Measurements from ENCODE around the gene TMEM42.

TMEM42 gene

DNA sequence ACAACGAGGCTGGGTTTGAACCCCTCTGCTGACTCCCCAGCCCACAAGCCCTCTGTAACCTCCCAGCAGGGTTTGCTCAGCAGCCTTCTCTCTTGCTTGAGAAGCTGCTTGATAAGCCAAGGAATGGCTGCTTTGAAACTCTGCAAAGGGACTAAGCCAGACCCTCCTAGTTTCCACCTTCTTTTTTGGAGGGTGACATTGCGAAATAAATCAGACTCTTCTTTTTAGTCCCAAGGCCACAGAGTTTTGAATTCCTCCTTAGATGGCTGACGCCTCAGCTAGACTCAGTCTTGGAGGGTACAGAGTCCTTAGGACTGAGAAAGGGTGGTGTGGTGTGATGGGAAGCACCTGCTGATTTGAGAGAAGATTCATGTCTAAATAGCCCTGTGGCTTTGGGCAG lies 13.9 kb downstream of the TMEM42 start:
- no peak for DNase-seq

DNA sequence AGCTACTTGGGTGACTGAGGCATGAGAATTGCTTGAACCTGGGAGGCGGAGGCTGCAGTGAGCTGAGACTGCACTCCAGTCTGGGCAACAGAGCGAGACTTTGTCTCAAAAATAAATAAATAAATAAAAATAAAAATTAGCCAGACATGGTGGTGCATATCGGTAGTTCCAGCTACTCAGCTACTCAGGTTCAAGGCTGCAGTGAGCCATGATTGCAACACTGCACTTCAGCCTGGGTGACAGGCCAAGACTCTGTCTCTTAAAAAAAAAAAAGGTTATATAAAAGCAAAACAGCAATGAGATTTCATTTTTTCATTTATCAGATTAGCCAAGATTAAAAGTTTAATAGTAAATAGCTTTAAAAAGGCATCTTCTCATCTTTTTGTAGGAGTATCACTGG lies 15.6 kb downstream of the TMEM42 start:
- DNase-seq = no peak

DNA sequence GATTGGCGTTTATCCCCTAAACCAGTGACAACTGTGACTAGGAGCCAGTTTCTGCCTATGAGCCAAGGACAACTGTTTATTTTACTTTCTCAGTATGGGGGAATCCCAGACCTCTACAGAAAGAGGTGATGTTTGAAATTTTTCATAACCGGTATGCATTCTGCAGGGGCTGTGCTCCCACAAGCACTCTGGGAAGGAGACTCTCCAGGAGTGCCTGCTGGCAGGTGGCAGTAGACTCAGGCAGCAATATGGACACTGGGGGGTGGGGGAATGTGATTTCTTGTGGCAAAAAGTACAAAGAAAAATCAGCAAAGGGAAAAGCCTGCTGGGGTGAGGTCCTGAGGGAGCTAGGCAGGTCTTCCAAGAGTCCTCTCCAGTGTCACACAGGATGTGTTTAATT lies 18.6 kb downstream of the TMEM42 start:
- DNase-seq = no peak

DNA sequence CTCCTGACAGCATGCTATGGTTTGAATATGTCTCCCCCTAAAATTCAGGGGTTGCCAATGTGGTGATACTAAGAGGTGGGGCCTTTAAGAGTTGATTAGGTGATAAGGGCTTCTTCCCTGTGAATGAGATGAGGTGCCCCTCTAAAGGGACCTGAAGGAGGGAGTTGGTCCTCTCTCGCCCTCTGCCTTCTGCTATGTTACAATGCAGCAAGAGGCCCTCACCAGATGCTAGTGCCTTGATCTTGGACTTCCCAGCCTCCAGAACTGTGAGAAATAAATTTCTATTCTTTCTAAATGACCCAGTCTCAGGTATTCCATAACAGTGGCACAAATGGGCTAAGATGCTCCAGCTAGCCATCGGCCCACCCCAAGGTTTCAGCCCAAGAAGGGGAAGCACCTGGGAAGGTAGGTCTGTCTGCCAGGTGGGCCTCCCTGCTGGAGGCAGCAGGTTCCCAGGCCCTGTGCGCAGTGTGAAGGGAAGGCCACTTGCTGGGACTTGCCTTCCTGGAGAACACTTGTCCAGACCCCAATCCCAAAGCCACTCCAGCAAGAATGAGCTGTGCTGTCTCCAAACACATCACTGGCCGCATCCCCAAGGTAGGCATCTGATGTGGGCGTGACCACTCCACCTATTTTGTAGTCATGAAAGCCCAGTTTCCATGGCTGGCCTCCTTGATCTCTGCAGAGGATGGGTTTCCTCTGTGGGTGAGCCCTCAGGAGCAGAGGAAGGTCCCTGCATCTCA lies 21.7 kb downstream of the TMEM42 start:
- no peak for DNase-seq

DNA sequence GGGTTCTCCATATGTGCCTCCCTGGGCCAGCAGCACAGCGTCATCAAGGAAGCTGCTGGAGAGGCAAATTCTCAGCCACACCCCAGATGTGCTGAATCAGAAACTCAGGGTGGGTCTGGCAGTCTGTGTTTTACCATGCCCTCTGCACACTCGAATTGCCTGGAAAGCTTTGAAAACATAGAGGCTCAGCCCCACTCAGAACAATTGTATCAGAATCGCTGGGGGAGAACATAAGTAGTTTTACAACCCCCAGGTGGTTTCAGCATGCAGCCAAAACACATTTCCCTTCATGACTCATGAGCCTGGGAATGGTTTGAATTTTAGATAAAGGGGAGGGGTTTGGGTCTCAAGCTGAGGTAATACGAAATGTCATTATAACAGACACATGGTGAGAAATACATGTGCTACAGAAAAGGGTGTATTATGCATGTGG lies 22.3 kb downstream of the TMEM42 start:
- no peak for DNase-seq

DNA sequence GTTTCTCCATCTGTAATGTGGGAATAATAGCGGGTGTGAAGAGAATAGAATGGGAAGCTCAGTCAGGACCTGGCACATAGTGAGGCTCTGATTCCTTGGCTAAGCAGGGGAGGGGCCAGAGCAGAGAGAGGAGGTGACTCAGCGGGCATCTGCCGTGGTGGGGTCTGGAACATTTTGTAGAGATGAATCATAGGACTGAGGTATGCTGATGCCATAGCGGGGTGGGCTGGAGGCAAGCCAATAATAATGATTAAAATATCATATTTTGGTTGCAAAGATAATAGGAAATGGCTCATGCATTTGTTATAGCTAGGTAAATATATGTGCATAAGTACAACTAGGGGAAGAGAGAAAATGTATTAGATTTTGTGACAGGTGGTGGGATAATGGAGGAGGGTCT lies 23.9 kb downstream of the TMEM42 start:
- DNase-seq = no peak

DNA sequence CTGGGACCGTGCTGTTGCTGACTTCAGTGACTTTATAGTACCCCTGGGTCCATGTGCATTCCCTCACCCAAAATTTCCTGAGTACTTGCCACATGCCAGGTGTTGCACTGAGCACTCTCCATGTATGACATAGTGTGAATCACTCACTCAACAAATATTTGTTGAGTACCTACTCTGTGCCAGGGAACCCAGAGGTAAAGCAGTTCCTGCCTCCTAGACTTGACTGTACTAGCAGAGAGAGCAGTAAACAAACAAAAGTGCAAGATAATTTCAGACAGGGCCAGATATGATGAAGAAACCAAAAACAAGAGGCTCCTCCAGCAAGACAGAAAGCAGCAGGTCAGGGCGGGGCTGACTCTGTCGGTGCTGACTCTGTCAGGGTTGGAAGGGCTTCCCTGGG lies 24.8 kb downstream of the TMEM42 start:
- DNase-seq = no peak

DNA sequence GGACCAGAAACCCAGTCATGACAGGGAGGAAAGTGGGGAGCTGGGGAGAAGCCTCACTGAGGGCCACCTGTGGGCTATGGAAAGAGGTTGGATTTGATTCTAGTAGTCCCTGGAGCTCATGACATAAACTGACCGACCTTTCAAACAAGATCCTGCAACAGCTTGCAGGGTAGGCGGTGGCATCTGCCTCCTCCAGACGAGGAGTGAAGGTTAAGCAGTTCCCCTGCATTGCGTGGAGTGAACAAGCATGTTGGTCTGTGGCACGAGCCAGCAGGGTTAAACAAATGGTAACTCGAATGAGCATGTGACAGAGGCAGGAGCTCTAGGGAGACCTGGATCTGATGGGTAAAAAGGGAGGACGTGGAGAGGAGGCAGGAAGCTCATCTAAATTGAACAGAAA lies 25.4 kb downstream of the TMEM42 start:
- DNase-seq = no peak

DNA sequence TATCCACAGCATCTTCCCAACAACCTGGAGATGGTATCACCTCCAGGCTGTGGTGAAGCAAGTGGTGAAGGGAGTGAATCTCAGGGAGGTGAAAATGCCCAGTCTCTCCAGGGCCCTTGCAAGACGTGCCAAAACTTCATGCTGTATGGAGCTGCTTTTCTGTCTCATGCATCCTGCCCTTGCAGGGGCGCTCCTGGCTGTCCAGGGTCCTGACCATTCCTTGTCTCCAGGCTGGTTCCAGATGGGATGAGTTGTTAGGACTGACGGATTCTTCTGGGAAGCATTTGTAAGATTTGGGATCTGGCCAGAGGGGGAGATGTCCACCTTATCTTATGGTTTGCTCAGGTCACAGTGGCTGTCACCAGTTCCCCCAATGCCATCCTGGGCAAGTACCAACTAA lies 28.5 kb downstream of the TMEM42 start:
- DNase-seq = no peak

DNA sequence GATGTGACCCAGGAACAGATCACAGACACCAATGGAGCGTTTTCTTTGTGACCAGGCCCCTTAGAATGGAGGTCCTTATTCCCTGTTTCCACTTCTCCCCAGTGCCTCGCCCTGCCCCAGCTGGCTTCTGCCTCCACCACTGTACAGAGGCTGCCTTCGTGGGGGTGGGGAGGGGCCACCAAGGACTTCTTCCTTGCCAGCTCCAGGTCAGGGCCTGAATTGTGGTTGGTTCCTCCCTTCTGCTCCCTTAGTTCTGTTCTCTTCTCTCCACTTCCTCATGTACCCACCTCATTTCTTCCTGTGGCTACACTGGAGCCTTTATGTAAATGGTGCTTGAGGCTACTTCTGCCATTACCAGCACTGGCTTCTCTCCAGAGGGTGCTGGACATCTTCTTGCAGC lies 29.1 kb downstream of the TMEM42 start:
- DNase-seq = peak in 1 of 2 donors; percentile 3

DNA sequence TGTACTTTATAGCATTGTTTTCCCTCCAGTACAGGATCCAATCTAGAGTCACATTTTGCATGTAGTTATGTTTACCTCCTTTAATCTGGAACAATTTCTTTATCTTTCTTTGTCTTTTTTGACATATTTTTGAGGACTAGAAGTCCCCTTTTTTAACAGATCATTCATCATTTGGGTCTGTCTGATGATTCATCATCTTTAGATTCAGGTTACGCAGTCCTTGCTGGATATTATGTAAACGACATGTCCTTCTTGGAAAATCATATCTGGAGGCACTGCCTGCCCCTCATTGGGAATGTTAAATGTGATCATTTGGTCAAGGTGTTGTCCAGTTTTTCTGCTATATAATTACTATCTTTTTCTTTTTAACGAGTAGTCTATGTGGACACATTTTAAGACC lies 31.0 kb downstream of the TMEM42 start:
- no peak for DNase-seq

DNA sequence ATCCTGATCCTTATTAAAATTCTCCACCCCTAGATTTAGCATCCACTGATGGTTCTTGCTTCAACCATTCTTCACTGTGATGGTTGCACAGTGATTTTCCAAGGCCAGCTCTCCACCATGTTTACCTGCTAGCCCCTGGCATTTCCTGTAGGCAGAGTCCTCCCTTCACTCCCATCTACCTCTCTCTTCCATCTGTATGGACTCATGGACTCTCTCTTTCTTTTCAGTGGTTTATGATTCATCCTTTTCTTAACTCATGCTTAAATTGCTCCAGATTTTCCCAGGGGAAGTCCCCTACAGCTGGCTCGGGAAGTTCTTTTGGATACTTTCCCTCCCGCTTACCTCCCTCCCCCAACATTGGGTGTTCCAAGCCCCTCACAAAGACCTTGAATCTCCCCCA lies 31.4 kb downstream of the TMEM42 start:
- no peak for DNase-seq

DNA sequence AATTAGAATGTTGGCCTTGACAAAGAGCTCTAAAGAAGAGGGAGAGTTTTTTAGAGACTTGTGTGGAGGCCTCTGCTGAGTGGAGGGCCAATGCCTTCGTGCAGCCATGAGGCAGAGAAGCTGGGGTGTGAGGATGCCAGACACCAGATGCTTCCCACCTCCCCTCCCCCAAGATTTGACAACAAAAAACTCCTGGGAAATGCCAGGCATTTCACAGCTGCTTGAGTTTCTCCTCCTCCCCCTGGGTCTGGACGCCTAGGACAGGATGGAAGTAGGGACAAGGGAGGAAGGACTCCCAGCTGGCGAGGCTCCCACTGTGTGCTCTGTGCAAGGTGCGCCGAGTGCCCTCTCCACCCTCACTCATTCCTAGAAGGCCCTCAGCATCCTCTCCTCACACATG lies 32.8 kb downstream of the TMEM42 start:
- DNase-seq = no peak

DNA sequence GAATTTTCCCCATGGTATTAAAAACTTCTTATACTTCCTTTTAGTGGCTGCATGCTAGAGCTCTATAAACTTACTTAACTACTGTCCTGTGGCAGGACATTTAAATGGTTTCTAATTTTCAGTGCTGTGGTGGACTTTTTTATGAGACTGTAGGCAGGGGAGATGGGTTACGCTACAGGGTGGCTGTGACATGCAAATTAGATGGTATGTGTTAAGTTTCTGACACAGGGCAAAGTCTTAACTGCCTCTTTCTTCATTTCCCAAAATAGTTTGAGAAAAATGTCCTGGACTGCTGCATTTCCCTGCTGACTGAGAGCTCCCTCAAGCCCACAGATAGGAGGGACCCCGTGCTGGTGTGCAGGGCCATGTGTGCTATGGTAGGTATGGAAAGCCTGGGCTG lies 34.7 kb downstream of the TMEM42 start:
- DNase-seq = no peak

DNA sequence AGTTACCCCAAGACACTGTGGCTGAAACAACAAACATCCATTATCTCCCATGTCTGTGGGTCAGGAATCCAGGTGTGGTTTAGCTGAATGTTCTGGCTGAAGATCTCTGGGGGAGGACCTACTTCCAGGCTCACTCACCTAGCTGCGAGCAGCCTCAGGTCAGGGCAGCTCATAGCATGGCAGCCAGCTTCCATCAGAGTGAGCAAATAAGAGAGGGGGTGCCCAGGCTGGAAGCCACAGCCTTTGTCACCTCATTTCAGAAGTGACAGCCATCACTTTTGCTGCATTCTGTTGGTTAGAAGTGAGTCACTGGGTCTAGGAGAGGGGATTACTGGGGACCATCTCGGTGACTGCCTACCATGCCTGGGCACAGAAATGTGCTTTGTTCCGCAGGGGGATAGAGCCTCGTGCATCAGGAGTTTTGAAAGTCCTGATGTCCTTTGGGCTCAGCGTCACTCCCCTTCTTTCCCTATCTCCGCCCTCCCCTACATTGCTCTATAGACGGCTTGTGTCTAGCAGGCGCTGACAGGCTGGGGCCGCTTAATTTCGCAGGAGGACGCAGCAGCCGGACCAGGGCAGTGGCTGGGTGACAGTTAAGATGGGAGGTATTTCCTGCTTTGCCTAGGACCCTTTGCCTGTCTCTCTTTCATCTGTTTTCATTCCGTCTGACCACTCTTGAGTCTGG lies 38.1 kb downstream of the TMEM42 start:
- DNase-seq = no peak

DNA sequence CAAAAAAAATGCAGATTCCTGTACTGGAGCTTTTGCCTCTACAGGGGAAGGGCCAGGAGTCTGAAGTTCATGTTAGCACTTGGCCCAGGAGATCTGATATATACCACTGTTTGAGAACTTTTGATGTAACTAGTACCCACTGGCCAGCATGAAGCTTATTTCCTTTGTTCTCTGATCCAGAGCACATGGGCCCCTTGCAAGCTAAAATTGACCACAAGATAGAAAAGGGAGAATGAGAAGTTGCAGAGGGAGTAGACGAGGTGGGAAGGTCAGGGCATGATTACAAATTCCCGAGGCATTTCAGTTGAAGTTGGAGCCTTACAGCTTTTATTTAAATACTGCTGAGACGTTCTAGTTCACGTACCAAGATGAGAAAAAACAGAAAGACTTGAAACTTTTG lies 40.9 kb downstream of the TMEM42 start:
- DNase-seq = no peak

DNA sequence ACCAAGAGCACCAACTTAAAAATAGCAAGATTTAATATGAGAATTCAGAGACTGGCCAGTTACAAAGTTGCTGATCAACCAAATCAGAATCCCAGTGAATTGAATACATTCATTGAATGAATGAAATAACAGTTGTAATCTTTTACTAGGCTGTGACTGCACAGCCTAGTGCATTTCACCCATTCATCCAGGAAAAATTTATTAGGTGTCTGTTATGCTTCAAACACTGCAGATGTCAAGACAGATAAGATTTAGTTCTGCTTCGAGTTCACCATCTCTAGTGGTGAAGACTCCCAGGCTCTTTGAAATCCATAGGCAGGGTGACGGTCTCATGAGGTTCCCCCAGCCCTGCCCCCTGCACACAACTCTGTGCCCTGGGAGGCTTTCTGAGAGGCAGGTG lies 41.6 kb downstream of the TMEM42 start:
- no peak for DNase-seq

DNA sequence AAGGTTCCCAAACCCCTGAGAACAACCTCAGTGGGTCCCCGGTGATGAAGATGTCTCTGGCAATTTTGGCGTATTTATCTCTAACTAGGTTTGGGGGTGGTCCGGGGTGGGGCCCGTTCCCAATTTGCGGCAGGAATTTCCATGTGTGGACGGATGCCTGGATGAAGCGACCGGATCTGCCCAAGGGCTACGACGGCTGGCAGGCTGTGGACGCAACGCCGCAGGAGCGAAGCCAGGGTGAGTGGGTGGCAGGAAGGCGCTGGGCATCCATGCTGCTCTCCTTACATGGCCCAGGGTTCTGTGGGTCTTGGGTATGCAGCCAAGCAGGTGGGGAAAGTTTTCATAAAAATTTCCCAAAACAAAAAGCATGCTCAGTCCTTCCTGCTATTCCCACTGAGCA lies 42.0 kb downstream of the TMEM42 start:
- no peak for DNase-seq

DNA sequence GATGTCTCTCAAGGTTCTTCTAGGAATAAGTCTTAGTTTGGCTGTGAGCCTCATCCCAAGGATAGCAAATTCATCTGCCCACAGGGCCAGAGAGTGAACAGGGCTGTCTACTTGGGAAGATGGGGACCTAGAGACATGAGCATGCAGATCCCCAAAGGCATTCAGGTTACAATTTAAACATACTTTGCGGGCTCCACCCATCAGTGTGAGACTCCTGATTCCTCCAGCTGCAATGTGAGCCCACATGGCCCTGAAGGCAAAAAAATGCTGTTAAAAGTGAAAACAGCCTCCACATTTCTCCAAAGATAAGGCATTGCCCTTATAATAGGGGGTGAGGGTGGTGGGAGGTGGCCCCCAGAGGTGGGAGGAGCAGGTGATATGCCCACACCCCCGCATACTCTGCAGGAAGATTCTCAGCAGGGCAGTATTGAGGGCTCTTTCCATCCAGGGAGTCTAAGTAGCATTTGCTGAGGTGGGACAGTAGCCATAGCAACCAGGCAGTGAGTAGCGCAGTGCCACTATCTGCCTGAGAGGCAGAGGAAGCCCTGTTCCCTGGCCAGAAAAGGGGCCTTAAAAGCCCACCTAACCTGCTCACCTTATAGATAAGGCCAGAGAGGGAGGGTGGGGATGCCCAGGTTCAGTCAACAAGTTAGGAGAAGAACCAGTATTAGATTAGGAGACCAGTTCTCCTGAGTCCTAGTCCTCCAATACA lies 43.9 kb downstream of the TMEM42 start:
- no peak for DNase-seq

DNA sequence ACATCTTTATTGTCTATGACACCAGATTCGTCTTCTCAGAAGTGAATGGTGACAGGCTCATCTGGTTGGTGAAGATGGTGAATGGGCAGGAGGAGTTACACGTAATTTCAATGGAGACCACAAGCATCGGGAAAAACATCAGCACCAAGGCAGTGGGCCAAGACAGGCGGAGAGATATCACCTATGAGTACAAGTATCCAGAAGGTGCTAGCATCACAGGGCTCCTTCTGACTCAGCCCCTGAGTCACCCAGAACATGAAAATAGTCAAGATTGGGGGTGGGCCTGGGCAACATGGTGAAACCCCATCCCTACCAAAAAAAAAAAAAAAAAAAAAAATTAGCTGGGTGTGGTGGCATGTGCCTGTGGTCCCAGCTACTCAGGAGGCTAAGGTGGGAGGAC lies 45.3 kb downstream of the TMEM42 start:
- DNase-seq = no peak

DNA sequence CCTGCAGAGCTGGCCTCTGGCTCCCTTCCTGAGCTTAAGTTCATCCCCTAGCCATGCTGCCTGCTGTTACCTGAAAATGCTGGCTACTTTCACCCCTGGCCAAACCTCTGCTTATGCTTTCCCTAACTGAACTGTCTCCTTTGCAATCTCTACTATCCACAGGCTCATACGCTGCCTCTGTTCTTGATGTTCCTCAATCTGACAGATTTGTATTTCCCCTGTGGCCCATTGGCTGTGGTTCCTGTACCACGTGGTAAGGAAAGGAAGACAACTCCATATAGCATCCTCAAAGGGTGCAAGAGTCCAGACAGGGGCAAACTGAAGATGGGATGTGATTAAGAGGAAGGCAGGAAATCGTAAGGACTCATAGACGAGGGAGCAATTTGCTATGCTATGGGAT lies 45.9 kb downstream of the TMEM42 start:
- no peak for DNase-seq

DNA sequence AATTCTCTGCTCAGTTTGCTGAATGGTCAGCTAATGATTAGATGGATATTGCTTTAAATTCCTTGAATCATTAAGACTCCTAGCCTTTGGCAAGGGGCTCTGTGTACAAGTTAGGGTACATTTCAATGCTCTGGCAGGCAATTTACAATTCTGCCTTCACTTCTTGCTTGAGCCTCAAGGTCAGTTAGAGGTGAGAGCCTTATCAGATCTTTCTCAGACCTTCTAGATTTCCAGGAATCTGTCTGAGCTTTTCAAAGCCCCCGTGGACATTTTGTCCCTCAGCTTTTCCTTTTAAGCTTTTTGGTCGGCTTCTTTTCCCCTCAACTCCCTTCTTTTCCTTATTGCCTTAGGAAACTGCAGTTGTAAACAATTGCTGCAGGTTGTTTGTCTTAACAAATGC lies 47.4 kb downstream of the TMEM42 start:
- DNase-seq = no peak

DNA sequence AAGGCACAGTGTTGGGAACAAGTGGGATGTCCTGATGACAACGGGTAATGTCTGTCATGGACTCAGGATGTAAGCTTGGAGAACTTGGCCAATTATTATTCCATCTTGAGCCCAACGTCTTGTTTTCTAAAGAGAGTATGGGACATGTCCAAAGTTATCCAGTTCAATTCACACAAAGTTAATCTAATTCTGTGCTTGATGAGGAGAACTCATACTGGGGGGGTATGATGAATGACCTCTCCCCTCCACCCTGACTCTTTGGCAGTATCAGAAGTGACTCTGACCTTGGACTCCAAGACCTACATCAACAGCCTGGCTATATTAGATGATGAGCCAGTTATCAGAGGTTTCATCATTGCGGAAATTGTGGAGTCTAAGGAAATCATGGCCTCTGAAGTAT lies 49.0 kb downstream of the TMEM42 start:
- DNase-seq = no peak

DNA sequence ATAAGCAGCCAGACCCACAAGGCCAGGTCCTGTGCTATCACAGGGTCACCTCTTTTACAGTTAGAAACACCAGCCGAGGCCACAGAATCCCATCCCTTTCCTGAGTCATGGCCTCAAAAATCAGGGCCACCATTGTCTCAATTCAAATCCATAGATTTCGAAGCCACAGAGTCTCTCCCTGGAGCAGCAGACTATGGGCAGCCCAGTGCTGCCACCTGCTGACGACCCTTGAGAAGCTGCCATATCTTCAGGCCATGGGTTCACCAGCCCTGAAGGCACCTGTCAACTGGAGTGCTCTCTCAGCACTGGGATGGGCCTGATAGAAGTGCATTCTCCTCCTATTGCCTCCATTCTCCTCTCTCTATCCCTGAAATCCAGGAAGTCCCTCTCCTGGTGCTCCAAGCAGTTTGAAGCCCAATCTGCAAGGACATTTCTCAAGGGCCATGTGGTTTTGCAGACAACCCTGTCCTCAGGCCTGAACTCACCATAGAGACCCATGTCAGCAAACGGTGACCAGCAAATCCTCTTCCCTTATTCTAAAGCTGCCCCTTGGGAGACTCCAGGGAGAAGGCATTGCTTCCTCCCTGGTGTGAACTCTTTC lies 52.3 kb downstream of the TMEM42 start:
- DNase-seq = peak; percentile 60 to 73
